Measurements from ENCODE around the gene ATP10D.

Gene ATP10D

GRCh38 chr4:47471064-47471463 is 14.0 kb upstream of the ATP10D start:
- H3K4me3 ChIP-seq (ENCODE audit: low read depth, low read length) = no peak overlapping the region
- no peak for DNase-seq (ENCODE audit: low read depth)
- TF ChIP-seq POLR2A (IDR thresholded peaks at IDR 0.05; ENCODE audit: extremely low read depth, insufficient read length) (no peak), MAX (IDR thresholded peaks at IDR 0.05; ENCODE audit: low read depth, low read length) (no peak), MYC (IDR thresholded peaks at IDR 0.05; ENCODE audit: low read depth, low read length) (no peak)

GRCh38 chr4:47471591-47471990 is 13.5 kb upstream of the ATP10D start:
- no peak for TF ChIP-seq CTCF (IDR thresholded peaks at IDR 0.05; ENCODE audit: low read depth, low read length)
- TF ChIP-seq POLR2A (IDR thresholded peaks at IDR 0.05; ENCODE audit: extremely low read depth, insufficient read length) = no peak
- no peak for TF ChIP-seq MYC (IDR thresholded peaks at IDR 0.05; ENCODE audit: low read depth, low read length)
- no peak for TF ChIP-seq MAX (IDR thresholded peaks at IDR 0.05; ENCODE audit: low read depth, low read length)
- no peak overlapping the region for H3K4me3 ChIP-seq (ENCODE audit: low read depth, low read length)
- DNase-seq (ENCODE audit: low read depth) = no peak

- TF ChIP-seq MAX (IDR thresholded peaks at IDR 0.05; ENCODE audit: low read depth, low read length) = no peak
- TF ChIP-seq MYC (IDR thresholded peaks at IDR 0.05; ENCODE audit: low read depth, low read length) = no peak
- no peak for TF ChIP-seq POLR2A (IDR thresholded peaks at IDR 0.05; ENCODE audit: extremely low read depth, insufficient read length)
- no peak for TF ChIP-seq CTCF (IDR thresholded peaks at IDR 0.05; ENCODE audit: low read depth, low read length)
- H3K4me3 ChIP-seq (ENCODE audit: low read depth, low read length) = no peak overlapping the region
- no peak for DNase-seq (ENCODE audit: low read depth)
Observed at GRCh38 chr4:47473141-47473750, 11.8 kb upstream of the ATP10D start.

GRCh38 chr4:47474799-47475198 is 10.3 kb upstream of the ATP10D start:
- H3K4me3 ChIP-seq (ENCODE audit: low read depth, low read length) = no peak overlapping the region
- no peak for DNase-seq (ENCODE audit: low read depth)
- TF ChIP-seq MAX (IDR thresholded peaks at IDR 0.05; ENCODE audit: low read depth, low read length) = no peak
- TF ChIP-seq CTCF (IDR thresholded peaks at IDR 0.05; ENCODE audit: low read depth, low read length) = no peak
- TF ChIP-seq POLR2A (IDR thresholded peaks at IDR 0.05; ENCODE audit: extremely low read depth, insufficient read length) = no peak
- no peak for TF ChIP-seq MYC (IDR thresholded peaks at IDR 0.05; ENCODE audit: low read depth, low read length)

GRCh38 chr4:47475411-47475810 is 9.7 kb upstream of the ATP10D start:
- H3K4me3 ChIP-seq (ENCODE audit: low read depth, low read length) = no peak overlapping the region
- DNase-seq (ENCODE audit: low read depth) = no peak
- TF ChIP-seq POLR2A (IDR thresholded peaks at IDR 0.05; ENCODE audit: extremely low read depth, insufficient read length) (no peak), MAX (IDR thresholded peaks at IDR 0.05; ENCODE audit: low read depth, low read length) (no peak), MYC (IDR thresholded peaks at IDR 0.05; ENCODE audit: low read depth, low read length) (no peak), CTCF (IDR thresholded peaks at IDR 0.05; ENCODE audit: low read depth, low read length) (no peak)

GRCh38 chr4:47478804-47479203 is 6.3 kb upstream of the ATP10D start:
- DNase-seq (ENCODE audit: low read depth) = no peak
- no peak overlapping the region for H3K4me3 ChIP-seq (ENCODE audit: low read depth, low read length)
- no peak for TF ChIP-seq MYC (IDR thresholded peaks at IDR 0.05; ENCODE audit: low read depth, low read length)
- TF ChIP-seq MAX (IDR thresholded peaks at IDR 0.05; ENCODE audit: low read depth, low read length) = no peak
- TF ChIP-seq POLR2A (IDR thresholded peaks at IDR 0.05; ENCODE audit: extremely low read depth, insufficient read length) = no peak
- TF ChIP-seq CTCF (IDR thresholded peaks at IDR 0.05; ENCODE audit: low read depth, low read length) = no peak

All from NB4 (cell line).